KMS-11 (cell line): ENCODE measurements around the gene SLC38A4.

ENCODE experiments used
- H2AFZ ChIP-seq: fragments of 200-600 bp; sonication (generic); 2 replicates; pipeline ENCODE4 v1.6.1; 2016; ENCODE audit warnings: antibody characterized with exemption, mixed run types, low read depth
- H3K27ac ChIP-seq: fragments of 200-600 bp; sonication (generic); 2 replicates; pipeline ENCODE4 v1.6.1; 2016; ENCODE audit warnings: mild to moderate bottlenecking, mixed run types
- H3K27me3 ChIP-seq: fragments of 200-600 bp; sonication (generic); 2 replicates; pipeline ENCODE4 v1.6.1; 2017; ENCODE audit warnings: mild to moderate bottlenecking, low read depth, mixed run types, moderate library complexity; ENCODE audit not compliant: insufficient read depth
- H3K36me3 ChIP-seq: fragments of 200-600 bp; sonication (generic); 2 replicates; pipeline ENCODE4 v1.6.1; 2017; ENCODE audit warnings: mild to moderate bottlenecking, mixed run types; ENCODE audit not compliant: insufficient read depth
- H3K4me1 ChIP-seq: fragments of 200-600 bp; sonication (generic); 2 replicates; pipeline ENCODE4 v1.6.1; 2016; ENCODE audit warnings: mild to moderate bottlenecking, low read depth, mixed run types; ENCODE audit not compliant: poor library complexity, severe bottlenecking
- H3K4me2 ChIP-seq: fragments of 200-600 bp; sonication (generic); 2 replicates; pipeline ENCODE4 v1.7.0; 2016; ENCODE audit warnings: mild to moderate bottlenecking, mixed run types
- H3K4me3 ChIP-seq: fragments of 200-600 bp; sonication (generic); IDR thresholded peaks from 2 replicates; pipeline ENCODE4 v1.6.1; 2017; ENCODE audit warnings: low read depth, low read length, mixed read lengths; ENCODE audit not compliant: insufficient read depth
- H3K79me2 ChIP-seq: fragments of 200-600 bp; sonication (generic); 2 replicates; pipeline ENCODE4 v1.6.1; 2016; ENCODE audit warnings: low read depth, mixed run types; ENCODE audit not compliant: insufficient read depth
- H3K9ac ChIP-seq: fragments of 200-600 bp; sonication (generic); 2 replicates; pipeline ENCODE4 v1.6.1; 2016; ENCODE audit warnings: mild to moderate bottlenecking, mixed run types
- H4K20me1 ChIP-seq: fragments of 200-600 bp; sonication (generic); 2 replicates; pipeline ENCODE4 v1.6.1; 2016; ENCODE audit warnings: mild to moderate bottlenecking, mixed run types; ENCODE audit not compliant: insufficient read depth
- TF ChIP-seq, protein P1 (sequence below): fragments of 200-600 bp; sonication (generic); conservative IDR thresholded peaks from 2 replicates; pipeline ENCODE4 v1.6.1; 2017; ENCODE audit warnings: low read depth, mild to moderate bottlenecking, antibody characterized with exemption, low read length, moderate library complexity, mixed read lengths

The SLC38A4 gene

DNA sequence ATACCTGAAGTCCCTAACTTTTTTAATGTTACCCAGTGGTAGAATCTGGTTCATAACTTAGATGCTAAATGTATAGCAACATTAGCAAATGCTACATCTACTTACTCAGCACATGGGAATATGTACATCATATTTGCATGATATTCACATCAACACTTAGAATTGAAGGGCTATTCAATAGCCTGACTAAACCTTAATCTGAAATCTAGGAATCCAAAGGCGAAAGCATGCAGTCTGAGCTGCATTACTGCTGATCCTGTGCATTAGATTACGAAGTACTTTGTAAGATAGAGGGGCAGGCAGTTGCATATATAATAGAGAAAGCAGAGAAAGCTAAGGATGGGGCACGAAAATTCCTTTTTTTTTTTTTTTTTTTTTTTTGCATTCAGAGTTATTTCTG, 40.4 kb downstream of the SLC38A4 start:
- no peak overlapping the region for H3K4me2 ChIP-seq
- no peak overlapping the region for H3K27ac ChIP-seq
- no peak overlapping the region for H3K4me3 ChIP-seq
- H3K9ac ChIP-seq: no peak overlapping the region
- H2AFZ ChIP-seq: no peak overlapping the region
- H3K4me1 ChIP-seq: peaks cover 16% of the 10 kb centered on the region
- H3K27me3 ChIP-seq: no peaks in the 10 kb centered on the region
- H3K79me2 ChIP-seq: no peaks in the 10 kb centered on the region
- H3K36me3 ChIP-seq: no peaks in the 10 kb centered on the region
- no peaks in the 10 kb centered on the region for H4K20me1 ChIP-seq
- TF ChIP-seq, protein P1, sequence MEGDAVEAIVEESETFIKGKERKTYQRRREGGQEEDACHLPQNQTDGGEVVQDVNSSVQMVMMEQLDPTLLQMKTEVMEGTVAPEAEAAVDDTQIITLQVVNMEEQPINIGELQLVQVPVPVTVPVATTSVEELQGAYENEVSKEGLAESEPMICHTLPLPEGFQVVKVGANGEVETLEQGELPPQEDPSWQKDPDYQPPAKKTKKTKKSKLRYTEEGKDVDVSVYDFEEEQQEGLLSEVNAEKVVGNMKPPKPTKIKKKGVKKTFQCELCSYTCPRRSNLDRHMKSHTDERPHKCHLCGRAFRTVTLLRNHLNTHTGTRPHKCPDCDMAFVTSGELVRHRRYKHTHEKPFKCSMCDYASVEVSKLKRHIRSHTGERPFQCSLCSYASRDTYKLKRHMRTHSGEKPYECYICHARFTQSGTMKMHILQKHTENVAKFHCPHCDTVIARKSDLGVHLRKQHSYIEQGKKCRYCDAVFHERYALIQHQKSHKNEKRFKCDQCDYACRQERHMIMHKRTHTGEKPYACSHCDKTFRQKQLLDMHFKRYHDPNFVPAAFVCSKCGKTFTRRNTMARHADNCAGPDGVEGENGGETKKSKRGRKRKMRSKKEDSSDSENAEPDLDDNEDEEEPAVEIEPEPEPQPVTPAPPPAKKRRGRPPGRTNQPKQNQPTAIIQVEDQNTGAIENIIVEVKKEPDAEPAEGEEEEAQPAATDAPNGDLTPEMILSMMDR: no peak

DNA sequence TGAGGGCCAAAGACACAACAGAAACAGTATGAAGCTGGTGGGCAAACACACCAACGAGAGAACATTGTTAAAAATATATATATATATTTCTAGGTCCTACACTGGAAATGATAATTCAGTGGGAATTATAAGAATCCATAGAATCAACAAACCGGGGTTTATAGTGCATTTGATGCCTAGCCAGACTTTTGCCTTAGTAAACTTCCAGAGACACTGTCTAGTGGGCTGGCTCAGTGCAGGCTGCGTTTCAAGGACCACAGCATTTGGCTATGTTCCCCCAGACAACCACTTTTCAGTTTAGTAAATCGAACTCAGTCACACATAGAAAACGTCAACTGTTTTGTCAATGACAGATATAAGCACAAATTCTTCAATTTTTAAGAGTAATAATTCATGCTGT, 41.9 kb downstream of the SLC38A4 start:
- no peak overlapping the region for H3K4me2 ChIP-seq
- H3K9ac ChIP-seq: no peak overlapping the region
- H3K4me3 ChIP-seq: no peak overlapping the region
- peaks cover 16% of the 10 kb centered on the region for H3K4me1 ChIP-seq
- H3K79me2 ChIP-seq: no peaks in the 10 kb centered on the region
- no peaks in the 10 kb centered on the region for H3K27me3 ChIP-seq
- no peaks in the 10 kb centered on the region for H3K36me3 ChIP-seq
- no peak overlapping the region for H3K27ac ChIP-seq
- TF ChIP-seq, protein P1: no peak
- H4K20me1 ChIP-seq: no peaks in the 10 kb centered on the region
- H2AFZ ChIP-seq: no peak overlapping the region

DNA sequence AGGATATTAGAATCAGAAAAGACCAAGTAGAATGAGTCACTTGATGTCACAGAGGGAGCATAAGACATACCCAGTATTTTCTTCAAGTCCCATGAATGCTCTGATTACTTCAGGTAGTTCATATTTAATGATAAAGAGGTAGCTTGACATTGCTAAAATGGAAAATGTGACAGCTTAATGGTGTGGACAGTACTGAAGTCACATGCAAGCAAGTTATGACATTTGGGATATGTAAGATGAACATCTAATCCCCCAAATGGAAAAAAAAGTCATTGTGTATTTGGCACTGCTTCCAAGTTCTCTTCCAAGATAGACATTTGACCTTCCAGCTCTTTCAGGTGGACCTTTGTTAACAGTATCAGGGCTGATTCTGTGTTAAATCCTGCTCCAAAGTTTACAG, 45.9 kb downstream of the SLC38A4 start:
- H3K4me3 ChIP-seq: no peak overlapping the region
- no peaks in the 10 kb centered on the region for H3K27me3 ChIP-seq
- H3K79me2 ChIP-seq: no peaks in the 10 kb centered on the region
- no peak overlapping the region for H3K4me2 ChIP-seq
- H3K4me1 ChIP-seq: peaks cover 9% of the 10 kb centered on the region
- no peak overlapping the region for H2AFZ ChIP-seq
- H3K9ac ChIP-seq: no peak overlapping the region
- H4K20me1 ChIP-seq: no peaks in the 10 kb centered on the region
- H3K27ac ChIP-seq: no peak overlapping the region
- H3K36me3 ChIP-seq: no peaks in the 10 kb centered on the region
- TF ChIP-seq, protein P1: no peak

DNA sequence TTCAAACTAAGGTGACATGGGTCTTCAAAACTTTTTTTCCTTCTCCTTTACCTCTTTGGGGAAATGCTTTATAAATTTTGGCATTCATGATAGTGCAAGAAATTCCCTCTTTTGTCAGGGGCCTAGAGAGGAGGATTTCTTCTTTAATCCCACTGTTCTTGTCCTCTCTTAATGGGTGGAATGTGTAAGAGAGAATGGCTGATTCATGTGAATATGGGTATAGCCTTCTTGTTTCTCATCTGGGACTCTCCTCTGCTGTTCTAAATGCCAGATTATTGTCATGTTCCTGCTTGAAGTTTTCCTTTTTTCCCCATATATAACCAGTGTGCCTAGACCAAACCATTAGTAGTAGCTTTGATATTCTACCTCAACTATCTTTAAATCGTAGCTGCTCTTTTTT, 46.7 kb downstream of the SLC38A4 start:
- Histone ChIP-seq H3K36me3 (no peaks in the 10 kb centered on the region), H3K27me3 (no peaks in the 10 kb centered on the region), H3K4me3 (no peak overlapping the region), H4K20me1 (no peaks in the 10 kb centered on the region), H2AFZ (no peak overlapping the region), H3K79me2 (no peaks in the 10 kb centered on the region), H3K9ac (no peak overlapping the region), H3K4me2 (no peak overlapping the region), H3K27ac (no peak overlapping the region), H3K4me1 (peaks cover 1% of the 10 kb centered on the region)
- TF ChIP-seq, protein P1: no peak
